Transverse colon (tissue), 3 donors: ENCODE results near the gene ALDH3B1.

ENCODE experiments used
- EP300 ChIP-seq: sonication (generic); formaldehyde crosslinking; IDR thresholded peaks from one replicate; pipeline ENCODE4 v1.6.1; 2017; ENCODE audit warnings: antibody characterized with exemption, low read depth
- TF ChIP-seq, protein P1 (sequence below), 5 experiments: fragments of 200-600 bp in 3 of 5; fragments of 450-650 bp in 2 of 5; sonication (generic) in 3 of 5; IDR thresholded peaks; 1 replicate in 2 of 5; 2 replicates in 3 of 5; pipeline ENCODE4 v1.5.1; 2016 to 2017; ENCODE audit warnings: antibody characterized with exemption in 5 of 5, inconsistent platforms in 3 of 5, mild to moderate bottlenecking in 2 of 5, moderate library complexity in 1 of 5

DNA sequence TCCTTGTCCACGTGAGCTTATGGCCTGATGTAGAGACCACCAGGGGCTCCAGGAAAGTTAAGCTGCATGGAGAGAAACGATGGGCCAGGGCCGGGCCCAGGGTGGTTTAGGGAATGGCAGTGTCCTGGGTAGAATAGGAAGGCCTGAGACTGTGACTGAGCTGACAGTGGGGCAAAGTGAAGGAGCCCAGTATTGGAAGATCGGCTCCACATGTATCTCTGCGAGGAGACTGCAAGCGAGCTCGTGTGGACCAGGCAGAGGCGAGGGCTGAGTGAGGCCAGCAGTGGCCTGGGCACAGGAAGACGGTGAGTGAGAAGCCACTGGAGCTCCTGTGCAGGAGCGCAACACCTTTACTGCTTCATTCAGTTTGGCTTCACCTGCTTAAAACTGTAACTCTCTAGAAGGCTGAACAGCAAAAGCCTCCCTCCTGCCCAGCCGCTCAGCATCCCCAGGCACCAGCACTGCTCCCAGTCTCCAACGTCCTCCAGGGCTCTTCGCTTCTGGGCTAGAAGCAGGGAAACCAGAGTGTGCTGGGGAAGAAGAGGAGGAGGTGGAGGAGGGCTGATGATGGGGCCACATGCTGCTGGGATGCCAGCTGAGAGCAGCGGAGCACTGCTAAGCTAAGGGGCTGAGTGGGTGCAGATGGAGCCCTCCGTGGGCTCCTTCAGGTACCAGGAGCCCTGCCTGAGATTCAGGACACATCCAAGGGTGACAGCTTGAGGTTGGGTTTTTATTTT lies 42.2 kb downstream of the ALDH3B1 start:
- TF ChIP-seq, protein P1, sequence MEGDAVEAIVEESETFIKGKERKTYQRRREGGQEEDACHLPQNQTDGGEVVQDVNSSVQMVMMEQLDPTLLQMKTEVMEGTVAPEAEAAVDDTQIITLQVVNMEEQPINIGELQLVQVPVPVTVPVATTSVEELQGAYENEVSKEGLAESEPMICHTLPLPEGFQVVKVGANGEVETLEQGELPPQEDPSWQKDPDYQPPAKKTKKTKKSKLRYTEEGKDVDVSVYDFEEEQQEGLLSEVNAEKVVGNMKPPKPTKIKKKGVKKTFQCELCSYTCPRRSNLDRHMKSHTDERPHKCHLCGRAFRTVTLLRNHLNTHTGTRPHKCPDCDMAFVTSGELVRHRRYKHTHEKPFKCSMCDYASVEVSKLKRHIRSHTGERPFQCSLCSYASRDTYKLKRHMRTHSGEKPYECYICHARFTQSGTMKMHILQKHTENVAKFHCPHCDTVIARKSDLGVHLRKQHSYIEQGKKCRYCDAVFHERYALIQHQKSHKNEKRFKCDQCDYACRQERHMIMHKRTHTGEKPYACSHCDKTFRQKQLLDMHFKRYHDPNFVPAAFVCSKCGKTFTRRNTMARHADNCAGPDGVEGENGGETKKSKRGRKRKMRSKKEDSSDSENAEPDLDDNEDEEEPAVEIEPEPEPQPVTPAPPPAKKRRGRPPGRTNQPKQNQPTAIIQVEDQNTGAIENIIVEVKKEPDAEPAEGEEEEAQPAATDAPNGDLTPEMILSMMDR (IDR thresholded peaks at IDR 0.05): no peak
- TF ChIP-seq EP300: no peak
